Hepatocyte (in vitro differentiated cells): ENCODE measurements around the gene SDK1. TPM values are rescaled to one million over a fixed set of nuclear protein-coding genes. Genes with fewer than 3 reads are reported as not detected.

ENCODE experiments used
- DNase-seq: peaks from one replicate; pipeline ENCODE4 v3.0.0-alpha.2; 2016; ENCODE audit warnings: low spot score
- H2AFZ ChIP-seq: fragments of 200-600 bp; sonication (generic); 2 replicates; pipeline ENCODE4 v1.6.0; 2016; ENCODE audit warnings: antibody characterized with exemption, mild to moderate bottlenecking
- H3K27ac ChIP-seq: fragments of 200-600 bp; sonication (generic); 2 replicates; pipeline ENCODE4 v1.5.1; 2016; ENCODE audit warnings: mild to moderate bottlenecking
- H3K27me3 ChIP-seq: fragments of 200-600 bp; sonication (generic); 2 replicates; pipeline ENCODE4 v1.6.1; 2016
- H3K36me3 ChIP-seq: fragments of 200-600 bp; sonication (generic); replicated peaks from 2 replicates; pipeline ENCODE4 v1.5.1; 2016; ENCODE audit warnings: low read depth; ENCODE audit not compliant: insufficient read depth
- H3K4me1 ChIP-seq: fragments of 200-600 bp; sonication (generic); 2 replicates; pipeline ENCODE4 v1.5.1; 2016; ENCODE audit warnings: mild to moderate bottlenecking, moderate library complexity; ENCODE audit not compliant: insufficient read depth
- H3K4me2 ChIP-seq: fragments of 200-600 bp; sonication (generic); 2 replicates; pipeline ENCODE4 v1.6.0; 2016
- H3K4me3 ChIP-seq: fragments of 200-600 bp; sonication (generic); 2 replicates; pipeline ENCODE4 v1.5.1; 2016; ENCODE audit warnings: mild to moderate bottlenecking
- H3K79me2 ChIP-seq: fragments of 200-600 bp; sonication (generic); 2 replicates; pipeline ENCODE4 v1.6.0; 2017; ENCODE audit warnings: mild to moderate bottlenecking
- H3K9me2 ChIP-seq: fragments of 200-600 bp; sonication (generic); replicated peaks from 2 replicates; pipeline ENCODE4 v1.6.0; 2017; ENCODE audit warnings: mild to moderate bottlenecking; ENCODE audit not compliant: insufficient read depth
- H3K9me3 ChIP-seq: fragments of 200-600 bp; sonication (generic); 2 replicates; pipeline ENCODE4 v1.5.1; 2016; ENCODE audit warnings: low read depth, mild to moderate bottlenecking
- H4K20me1 ChIP-seq: fragments of 200-600 bp; sonication (generic); 2 replicates; pipeline ENCODE4 v1.6.0; 2016; ENCODE audit warnings: mild to moderate bottlenecking; ENCODE audit not compliant: insufficient read depth, poor library complexity, severe bottlenecking
- EZH2 ChIP-seq: fragments of 200-600 bp; sonication (generic); IDR thresholded peaks from 2 replicates; pipeline ENCODE4 v1.6.1; 2016; ENCODE audit warnings: antibody characterized with exemption, mild to moderate bottlenecking, borderline replicate concordance
- EZH2phosphoT487 ChIP-seq: fragments of 200-600 bp; sonication (generic); IDR thresholded peaks from one replicate; pipeline ENCODE4 v1.6.1; 2018; ENCODE audit warnings: antibody characterized with exemption, mild to moderate bottlenecking, low read depth, moderate library complexity; ENCODE audit not compliant: unreplicated experiment, severe bottlenecking
- WGBS: methylation state at CpG from one replicate; pipeline ENCODE4 v1.1.6; 2016; ENCODE audit warnings: low lambda C conversion rate; ENCODE audit errors: missing lambda C conversion rate; 5-methylcytosine and 5-hydroxymethylcytosine counted together
- polyA plus RNA-seq: library from polyadenylated mRNA; unstranded; fragments of >200 nt; fragmentation: Nextera tagmentation; extraction: Ambion mirVana; gene quantifications from 2 replicates; pipeline ENCODE4 v1.2.1, GENCODE V29; 2016
- total RNA-seq: library from RNA; depleted of rRNA; stranded (reverse); fragments of >200 nt; gene quantifications from 2 replicates; pipeline ENCODE4 v1.2.3, GENCODE V29; 2014
- TF ChIP-seq, protein P1 (sequence below): fragments of 200-600 bp; sonication (generic); IDR thresholded peaks from 2 replicates; pipeline ENCODE4 v1.5.1; 2016; ENCODE audit warnings: antibody characterized with exemption, mild to moderate bottlenecking; ENCODE audit not compliant: poor library complexity

SDK1 gene
- total and polyA plus RNA-seq, 2 experiments from 2014 or later, result 4.3 to 10.0 TPM

- Histone ChIP-seq H3K36me3 (no peaks in the 10 kb centered on the region), H3K4me2 (no peak overlapping the region), H2AFZ (no peak overlapping the region), H3K4me3 (no peak overlapping the region), H3K27me3 (no peaks in the 10 kb centered on the region), H4K20me1 (no peaks in the 10 kb centered on the region), H3K27ac (no peak overlapping the region), H3K9me3 (no peaks in the 10 kb centered on the region), H3K9me2 (no peaks in the 10 kb centered on the region), H3K4me1 (no peaks in the 10 kb centered on the region), H3K79me2 (no peaks in the 10 kb centered on the region)
- DNase-seq, result no peak
- no peak for TF ChIP-seq EZH2
- WGBS, result 90% methylated on average over 33 of the region's 34 CpGs
Observed at GRCh38 chr7:4268040-4268965, 967.3 kb downstream of the SDK1 start.

DNA sequence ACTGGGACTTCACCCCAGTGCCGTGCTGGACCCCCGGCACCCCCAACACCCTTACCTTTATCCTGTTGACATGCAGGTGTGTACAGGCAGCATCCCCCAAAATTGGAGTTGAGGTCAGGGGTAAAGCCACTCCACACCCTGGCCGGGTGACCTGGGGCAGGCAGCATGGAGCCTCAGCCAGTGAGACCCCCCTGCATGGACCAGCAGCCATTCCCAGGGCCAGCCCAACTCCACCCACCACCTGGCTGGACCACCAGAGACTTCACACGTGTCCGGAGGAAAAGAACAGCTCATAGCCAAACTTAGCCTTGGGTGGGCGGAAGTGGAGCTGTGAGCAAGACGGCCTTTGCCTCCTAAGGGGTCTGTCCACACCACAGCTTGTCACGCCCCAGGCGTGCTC is 968.0 kb downstream of the SDK1 start:
- no peaks in the 10 kb centered on the region for H3K79me2 ChIP-seq
- no peak overlapping the region for H3K27ac ChIP-seq
- TF ChIP-seq EZH2phosphoT487 (no peak), EZH2 (no peak)
- TF ChIP-seq, protein P1, sequence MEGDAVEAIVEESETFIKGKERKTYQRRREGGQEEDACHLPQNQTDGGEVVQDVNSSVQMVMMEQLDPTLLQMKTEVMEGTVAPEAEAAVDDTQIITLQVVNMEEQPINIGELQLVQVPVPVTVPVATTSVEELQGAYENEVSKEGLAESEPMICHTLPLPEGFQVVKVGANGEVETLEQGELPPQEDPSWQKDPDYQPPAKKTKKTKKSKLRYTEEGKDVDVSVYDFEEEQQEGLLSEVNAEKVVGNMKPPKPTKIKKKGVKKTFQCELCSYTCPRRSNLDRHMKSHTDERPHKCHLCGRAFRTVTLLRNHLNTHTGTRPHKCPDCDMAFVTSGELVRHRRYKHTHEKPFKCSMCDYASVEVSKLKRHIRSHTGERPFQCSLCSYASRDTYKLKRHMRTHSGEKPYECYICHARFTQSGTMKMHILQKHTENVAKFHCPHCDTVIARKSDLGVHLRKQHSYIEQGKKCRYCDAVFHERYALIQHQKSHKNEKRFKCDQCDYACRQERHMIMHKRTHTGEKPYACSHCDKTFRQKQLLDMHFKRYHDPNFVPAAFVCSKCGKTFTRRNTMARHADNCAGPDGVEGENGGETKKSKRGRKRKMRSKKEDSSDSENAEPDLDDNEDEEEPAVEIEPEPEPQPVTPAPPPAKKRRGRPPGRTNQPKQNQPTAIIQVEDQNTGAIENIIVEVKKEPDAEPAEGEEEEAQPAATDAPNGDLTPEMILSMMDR, result no peak
- H3K9me2 ChIP-seq, result no peaks in the 10 kb centered on the region
- H3K9me3 ChIP-seq, result no peaks in the 10 kb centered on the region
- no peaks in the 10 kb centered on the region for H3K27me3 ChIP-seq
- H3K36me3 ChIP-seq, result no peaks in the 10 kb centered on the region
- no peak overlapping the region for H3K4me3 ChIP-seq
- H3K4me1 ChIP-seq, result no peaks in the 10 kb centered on the region
- no peak overlapping the region for H3K4me2 ChIP-seq
- DNase-seq, result no peak
- no peak overlapping the region for H2AFZ ChIP-seq
- H4K20me1 ChIP-seq, result no peaks in the 10 kb centered on the region
- WGBS, result 97% methylated on average over 9 of the region's 9 CpGs

GRCh38 chr7:4269746-4270145 is 968.7 kb downstream of the SDK1 start:
- no peaks in the 10 kb centered on the region for H3K4me1 ChIP-seq

GRCh38 chr7:4270268-4270667 is 969.2 kb downstream of the SDK1 start:
- 86% methylated on average over 12 of the region's 12 CpGs for WGBS
- H4K20me1 ChIP-seq, result no peaks in the 10 kb centered on the region
- no peak overlapping the region for H2AFZ ChIP-seq
- H3K36me3 ChIP-seq, result no peaks in the 10 kb centered on the region
- DNase-seq, result no peak
- H3K4me3 ChIP-seq, result no peak overlapping the region
- TF ChIP-seq EZH2, result no peak
- TF ChIP-seq EZH2phosphoT487, result no peak
- TF ChIP-seq, protein P1, result no peak
- no peaks in the 10 kb centered on the region for H3K9me2 ChIP-seq
- H3K9me3 ChIP-seq, result no peaks in the 10 kb centered on the region
- no peak overlapping the region for H3K27ac ChIP-seq
- H3K79me2 ChIP-seq, result no peaks in the 10 kb centered on the region
- H3K4me2 ChIP-seq, result no peak overlapping the region
- H3K4me1 ChIP-seq, result no peaks in the 10 kb centered on the region
- H3K27me3 ChIP-seq, result no peaks in the 10 kb centered on the region

More at GRCh38 chr7:4269746-4270145, 968.7 kb downstream of the SDK1 start:
- H3K9me2 ChIP-seq, result no peaks in the 10 kb centered on the region
- no peaks in the 10 kb centered on the region for H3K27me3 ChIP-seq
- H3K36me3 ChIP-seq, result no peaks in the 10 kb centered on the region
- H2AFZ ChIP-seq, result no peak overlapping the region
- no peak overlapping the region for H3K27ac ChIP-seq
- H3K4me3 ChIP-seq, result no peak overlapping the region
- TF ChIP-seq EZH2 (no peak), EZH2phosphoT487 (no peak)
- TF ChIP-seq, protein P1, result no peak
- DNase-seq, result no peak
- no peak overlapping the region for H3K4me2 ChIP-seq
- WGBS, result 86% methylated on average over 11 of the region's 11 CpGs
- no peaks in the 10 kb centered on the region for H4K20me1 ChIP-seq
- no peaks in the 10 kb centered on the region for H3K79me2 ChIP-seq
- no peaks in the 10 kb centered on the region for H3K9me3 ChIP-seq
